GM23248 (cell line): ENCODE data around the gene LIPT1.

ENCODE experiments used
- EZH2 ChIP-seq: fragments of 200-600 bp; sonication (generic); IDR thresholded peaks from 2 replicates; pipeline ENCODE4 v1.6.1; 2018; ENCODE audit warnings: antibody characterized with exemption, mild to moderate bottlenecking; ENCODE audit not compliant: insufficient read depth, poor library complexity, severe bottlenecking
- EZH2phosphoT487 ChIP-seq: fragments of 200-600 bp; sonication (generic); IDR thresholded peaks from 2 replicates; pipeline ENCODE4 v1.6.1; 2018; ENCODE audit warnings: antibody characterized with exemption, moderate library complexity, mild to moderate bottlenecking, low read depth; ENCODE audit not compliant: insufficient read depth

GRCh38 chr2:99111945-99112344, 42.8 kb upstream of the LIPT1 start:
- TF ChIP-seq EZH2 (no peak), EZH2phosphoT487 (no peak)
